Lung (tissue), 12 donors: Measurements from ENCODE around the gene RASIP1. TPM values are rescaled to one million over a fixed set of nuclear protein-coding genes. Genes with fewer than 3 reads are reported as not detected.
A peak's percentile ranks its signal among the peaks of the same experiment; 100 is the strongest.

ENCODE experiments used
- ATAC-seq: fragments of 200-7000 bp; cut with Tn5 transposase; one replicate; pipeline ENCODE4 v1.9.1; 2020; ENCODE audit warnings: moderate number of reproducible peaks; ENCODE audit not compliant: insufficient read depth, low FRiP score
- DNase-seq, 3 donors: peaks; one replicate each; pipeline ENCODE4 v3.0.0-alpha.2; 2013 to 2017
- H3K27ac ChIP-seq, 2 donors: one replicate each; pipeline ENCODE4 v1.5.1; 2013; ENCODE audit warnings: mild to moderate bottlenecking in 2 of 2, moderate library complexity in 2 of 2, control low read depth in 1 of 2, inconsistent platforms in 1 of 2, low read depth in 1 of 2, low read length in 1 of 2
- H3K27me3 ChIP-seq, 3 donors: one replicate each; pipeline ENCODE4 v1.5.1; 2013; ENCODE audit warnings: low read length in 2 of 3; ENCODE audit not compliant: control insufficient read depth in 3 of 3, insufficient read depth in 3 of 3
- H3K36me3 ChIP-seq, 4 donors: one replicate each; pipeline ENCODE4 v1.5.1; 2013; ENCODE audit warnings: low read length in 4 of 4, mild to moderate bottlenecking in 1 of 4, moderate library complexity in 1 of 4; ENCODE audit not compliant: control insufficient read depth in 4 of 4, insufficient read depth in 4 of 4
- H3K4me1 ChIP-seq, 5 donors: one replicate each; pipeline ENCODE4 v1.5.1; 2013; ENCODE audit warnings: low read length in 5 of 5, mild to moderate bottlenecking in 2 of 5, moderate library complexity in 1 of 5; ENCODE audit not compliant: control insufficient read depth in 5 of 5, insufficient read depth in 5 of 5
- H3K4me3 ChIP-seq: one replicate; pipeline ENCODE4 v1.5.1; 2013; ENCODE audit warnings: mild to moderate bottlenecking, control low read depth, moderate library complexity
- H3K9ac ChIP-seq, 2 donors: one replicate each; pipeline ENCODE4 v1.5.1; 2013; ENCODE audit warnings: low read length in 2 of 2, control low read depth in 1 of 2; ENCODE audit not compliant: insufficient read depth in 1 of 2
- H3K9me3 ChIP-seq, 4 donors: one replicate each; pipeline ENCODE4 v1.5.1; 2013; ENCODE audit warnings: low read length in 3 of 4, mild to moderate bottlenecking in 1 of 4, moderate library complexity in 1 of 4; ENCODE audit not compliant: control insufficient read depth in 4 of 4, insufficient read depth in 3 of 4
- WGBS, 2 donors: extraction: QIAGEN DNeasy Blood & Tissue Kit; methylation state at CpG; one replicate each; pipeline ENCODE4 v1.1.7; 2013; 5-methylcytosine and 5-hydroxymethylcytosine counted together
- polyA plus RNA-seq, 2 donors: library from polyadenylated mRNA; stranded (reverse); fragments of 200-250 nt; gene quantifications; one replicate each; pipeline ENCODE4 v1.2.1, GENCODE V29; 2013
- total RNA-seq, 2 donors: library from RNA; depleted of rRNA in 1 of 2; stranded (reverse); fragments of >200 nt in 1 of 2; gene quantifications; one replicate each; pipeline ENCODE4 v1.2.1, GENCODE V29; 2014 to 2021
- TF ChIP-seq, protein P1 (sequence below): IDR thresholded peaks from 2 replicates; pipeline ENCODE4 v1.5.1; 2012; ENCODE audit warnings: mild to moderate bottlenecking; ENCODE audit errors: control extremely low read depth, extremely low read depth
- donor health status: control.
- donor health status: control.
- donor health status: Bipolar disorder and iron deficiency.
- donor health status: healthy.
- donor health status: DM: yes; HTN: yes; CAD: no.

The RASIP1 gene
- total and polyA plus RNA-seq, 4 donors: 24.7 to 37.9 (median 29.5) TPM

GRCh38 chr19:48777139-48777538 is 36.7 kb upstream of the RASIP1 start:
- WGBS, 2 donors: 97 to 98% methylated on average over 5 of the region's 5 CpGs

GRCh38 chr19:48772503-48772953 is 32.1 kb upstream of the RASIP1 start:
- TF ChIP-seq, protein P1, sequence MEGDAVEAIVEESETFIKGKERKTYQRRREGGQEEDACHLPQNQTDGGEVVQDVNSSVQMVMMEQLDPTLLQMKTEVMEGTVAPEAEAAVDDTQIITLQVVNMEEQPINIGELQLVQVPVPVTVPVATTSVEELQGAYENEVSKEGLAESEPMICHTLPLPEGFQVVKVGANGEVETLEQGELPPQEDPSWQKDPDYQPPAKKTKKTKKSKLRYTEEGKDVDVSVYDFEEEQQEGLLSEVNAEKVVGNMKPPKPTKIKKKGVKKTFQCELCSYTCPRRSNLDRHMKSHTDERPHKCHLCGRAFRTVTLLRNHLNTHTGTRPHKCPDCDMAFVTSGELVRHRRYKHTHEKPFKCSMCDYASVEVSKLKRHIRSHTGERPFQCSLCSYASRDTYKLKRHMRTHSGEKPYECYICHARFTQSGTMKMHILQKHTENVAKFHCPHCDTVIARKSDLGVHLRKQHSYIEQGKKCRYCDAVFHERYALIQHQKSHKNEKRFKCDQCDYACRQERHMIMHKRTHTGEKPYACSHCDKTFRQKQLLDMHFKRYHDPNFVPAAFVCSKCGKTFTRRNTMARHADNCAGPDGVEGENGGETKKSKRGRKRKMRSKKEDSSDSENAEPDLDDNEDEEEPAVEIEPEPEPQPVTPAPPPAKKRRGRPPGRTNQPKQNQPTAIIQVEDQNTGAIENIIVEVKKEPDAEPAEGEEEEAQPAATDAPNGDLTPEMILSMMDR: no peak
- Histone ChIP-seq H3K9me3 (peaks cover 0 to 2% (median 0%) of the 10 kb centered on the region in 4 donors), H3K4me3 (no peak overlapping the region), H3K9ac (no peak overlapping the region), H3K27ac (peak overlapping the region in 1 of 2 donors; percentile 40), H3K36me3 (no peaks in the 10 kb centered on the region), H3K4me1 (peaks cover 0 to 3% (median 0%) of the 10 kb centered on the region in 5 donors), H3K27me3 (no peaks in the 10 kb centered on the region)
- no peak for DNase-seq
- whole genome bisulfite sequencing, 2 donors: 43 to 81% methylated on average over 13 of the region's 13 CpGs
- ATAC-seq: no peak

More at GRCh38 chr19:48777139-48777538, 36.7 kb upstream of the RASIP1 start:
- Histone ChIP-seq H3K27ac (no peak overlapping the region), H3K36me3 (no peaks in the 10 kb centered on the region), H3K9ac (no peak overlapping the region), H3K4me3 (no peak overlapping the region), H3K4me1 (peaks cover 0 to 3% (median 0%) of the 10 kb centered on the region in 5 donors), H3K9me3 (no peaks in the 10 kb centered on the region), H3K27me3 (no peaks in the 10 kb centered on the region)
- TF ChIP-seq, protein P1: no peak
- DNase-seq: no peak
- ATAC-seq: no peak

GRCh38 chr19:48770734-48771472 is 30.5 kb upstream of the RASIP1 start:
- Histone ChIP-seq H3K9ac (no peak overlapping the region), H3K27ac (peak overlapping the region in 1 of 2 donors; percentile 84), H3K36me3 (no peaks in the 10 kb centered on the region), H3K4me1 (peaks cover 0 to 3% (median 0%) of the 10 kb centered on the region in 5 donors), H3K9me3 (peaks cover 0 to 2% (median 0%) of the 10 kb centered on the region in 4 donors), H3K27me3 (no peaks in the 10 kb centered on the region), H3K4me3 (no peak overlapping the region)
- ATAC-seq: no peak
- DNase-seq: no peak
- TF ChIP-seq, protein P1: no peak
- WGBS, 2 donors: 79% methylated on average over 20 of the region's 20 CpGs
